ENCODE measurements around the gene TBC1D9B.

TBC1D9B gene

GRCh38 chr5:179833056-179833708 lies 74.5 kb downstream of the TBC1D9B start:
- TF ChIP-seq CTCF (IDR thresholded peaks at IDR 0.05; ENCODE audit: low read depth, low read length, poor library complexity, severe bottlenecking) (no peak), EZH2phosphoT487 (IDR thresholded peaks at IDR 0.05; ENCODE audit: borderline replicate concordance, low read length) (no peak)
- Histone ChIP-seq H3K79me2 (ENCODE audit: control insufficient read depth, low read length) (no peaks in the 10 kb centered on the region), H3K9me2 (replicated peaks; ENCODE audit: control insufficient read depth, low read length) (no peaks in the 10 kb centered on the region), H3K4me1 (ENCODE audit: control insufficient read depth, low read length) (no peaks in the 10 kb centered on the region), H3F3A (ENCODE audit: control insufficient read depth, insufficient read depth) (no peaks in the 10 kb centered on the region), H3K9me3 (ENCODE audit: control insufficient read depth, insufficient read depth, low read length) (no peaks in the 10 kb centered on the region), H4K20me1 (ENCODE audit: control insufficient read depth, insufficient read depth, low read depth, low read length) (no peaks in the 10 kb centered on the region), H3K27ac (ENCODE audit: low read depth, low read length) (no peak overlapping the region), H3K4me2 (ENCODE audit: low read length) (no peak overlapping the region), H3K27me3 (ENCODE audit: control insufficient read depth, low read length) (no peaks in the 10 kb centered on the region), H3K4me3 (ENCODE audit: low read length) (no peak overlapping the region), H3K36me3 (ENCODE audit: control insufficient read depth, low read length) (peaks cover 59% of the 10 kb centered on the region)

- TF ChIP-seq CTCF (IDR thresholded peaks at IDR 0.05; ENCODE audit: low read depth, low read length, poor library complexity, severe bottlenecking) (no peak), EZH2phosphoT487 (IDR thresholded peaks at IDR 0.05; ENCODE audit: borderline replicate concordance, low read length) (no peak)
- Histone ChIP-seq H3K79me2 (ENCODE audit: control insufficient read depth, low read length) (no peaks in the 10 kb centered on the region), H3K27ac (ENCODE audit: low read depth, low read length) (no peak overlapping the region), H3K27me3 (ENCODE audit: control insufficient read depth, low read length) (no peaks in the 10 kb centered on the region), H3K4me2 (ENCODE audit: low read length) (no peak overlapping the region), H3K4me3 (ENCODE audit: low read length) (no peak overlapping the region), H4K20me1 (ENCODE audit: control insufficient read depth, insufficient read depth, low read depth, low read length) (no peaks in the 10 kb centered on the region), H3K9me2 (replicated peaks; ENCODE audit: control insufficient read depth, low read length) (no peaks in the 10 kb centered on the region), H3K9me3 (ENCODE audit: control insufficient read depth, insufficient read depth, low read length) (no peaks in the 10 kb centered on the region), H3K36me3 (ENCODE audit: control insufficient read depth, low read length) (peaks cover 58% of the 10 kb centered on the region), H3K4me1 (ENCODE audit: control insufficient read depth, low read length) (no peaks in the 10 kb centered on the region), H3F3A (ENCODE audit: control insufficient read depth, insufficient read depth) (no peaks in the 10 kb centered on the region)
Observed at GRCh38 chr5:179832039-179832745, 75.5 kb downstream of the TBC1D9B start.

GRCh38 chr5:179830818-179831468 lies 76.8 kb downstream of the TBC1D9B start:
- Histone ChIP-seq H3K4me2 (ENCODE audit: low read length) (no peak overlapping the region), H3F3A (ENCODE audit: control insufficient read depth, insufficient read depth) (no peaks in the 10 kb centered on the region), H3K27ac (ENCODE audit: low read depth, low read length) (no peak overlapping the region), H3K4me1 (ENCODE audit: control insufficient read depth, low read length) (no peaks in the 10 kb centered on the region), H3K9me2 (replicated peaks; ENCODE audit: control insufficient read depth, low read length) (no peaks in the 10 kb centered on the region), H3K4me3 (ENCODE audit: low read length) (no peak overlapping the region), H3K9me3 (ENCODE audit: control insufficient read depth, insufficient read depth, low read length) (no peaks in the 10 kb centered on the region), H3K36me3 (ENCODE audit: control insufficient read depth, low read length) (peaks cover 55% of the 10 kb centered on the region), H3K27me3 (ENCODE audit: control insufficient read depth, low read length) (no peaks in the 10 kb centered on the region), H4K20me1 (ENCODE audit: control insufficient read depth, insufficient read depth, low read depth, low read length) (no peaks in the 10 kb centered on the region), H3K79me2 (ENCODE audit: control insufficient read depth, low read length) (no peaks in the 10 kb centered on the region)
- TF ChIP-seq CTCF (IDR thresholded peaks at IDR 0.05; ENCODE audit: low read depth, low read length, poor library complexity, severe bottlenecking) (no peak), EZH2phosphoT487 (IDR thresholded peaks at IDR 0.05; ENCODE audit: borderline replicate concordance, low read length) (no peak)

Measured in DOHH2 (cell line).